ENCODE data around the gene SMARCA4.

- TF ChIP-seq CTCF (IDR thresholded peaks at IDR 0.05), result no peak
- no peak for TF ChIP-seq POLR2AphosphoS5 (IDR thresholded peaks at IDR 0.05)
- no peak for TF ChIP-seq POLR2A (IDR thresholded peaks at IDR 0.05)
These were observed 142.1 kb downstream of the SMARCA4 start for GRCh38 chr19:11102944-11103343.
